PC-9 (cell line): Measurements from ENCODE around the gene GSX2. TPM values are rescaled to one million over a fixed set of nuclear protein-coding genes. Genes with fewer than 3 reads are reported as not detected.

Experiments used
- BruUV-seq: library from RNA; stranded (reverse); fragments of 400-500 nt; replicated peaks from 2 replicates; lab custom pipeline; 2021; lab: Mats Ljungman, UMichigan
- CTCF ChIA-PET: fragments of 300-600 bp; sonication (Branson Sonifier 250); formaldehyde crosslinking; loops from one replicate; lab custom pipeline; 2022; ENCODE audit warnings: antibody characterized with exemption; lab: Charles Lee
- POLR2A ChIA-PET: fragments of 300-600 bp; sonication (Branson Sonifier 250); formaldehyde crosslinking; loops from one replicate; lab custom pipeline; 2022; ENCODE audit warnings: antibody characterized with exemption; ENCODE audit not compliant: unreplicated experiment; lab: Charles Lee
- DNase-seq, 2 experiments: peaks; one replicate each; pipeline versions ENCODE4 v3.0.0 to v3.0.0-alpha.2; 2015 to 2022; ENCODE audit warnings: mixed read lengths in 1 of 2
- H2AFZ ChIP-seq: fragments of 200-600 bp; sonication (generic); 2 replicates; pipeline ENCODE4 v1.8.1; 2017; ENCODE audit warnings: antibody characterized with exemption
- H3F3A ChIP-seq: fragments of 200-600 bp; sonication (generic); 2 replicates; pipeline ENCODE4 v1.8.1; 2017; ENCODE audit warnings: antibody characterized with exemption, mild to moderate bottlenecking, low read depth; ENCODE audit not compliant: insufficient read depth
- H3K27ac ChIP-seq: fragments of 200-600 bp; sonication (generic); 2 replicates; pipeline ENCODE4 v1.6.1; 2016; ENCODE audit warnings: mixed run types
- H3K27me3 ChIP-seq: fragments of 200-600 bp; sonication (generic); 2 replicates; pipeline ENCODE4 v1.6.1; 2016; ENCODE audit warnings: low read depth, mixed run types; ENCODE audit not compliant: insufficient read depth
- H3K36me3 ChIP-seq: fragments of 200-600 bp; sonication (generic); 2 replicates; pipeline ENCODE4 v1.6.1; 2016; ENCODE audit warnings: low read depth, mixed run types
- H3K4me1 ChIP-seq: fragments of 200-600 bp; sonication (generic); replicated peaks from 2 replicates; pipeline ENCODE4 v1.6.1; 2016; ENCODE audit warnings: mixed run types; ENCODE audit not compliant: insufficient read depth
- H3K4me2 ChIP-seq: fragments of 200-600 bp; sonication (generic); 2 replicates; pipeline ENCODE4 v1.6.1; 2017; ENCODE audit warnings: mixed run types
- H3K4me3 ChIP-seq: fragments of 200-600 bp; sonication (generic); 2 replicates; pipeline ENCODE4 v1.6.1; 2016; ENCODE audit warnings: mixed run types
- H3K79me2 ChIP-seq: fragments of 200-600 bp; sonication (generic); 2 replicates; pipeline ENCODE4 v1.6.1; 2017; ENCODE audit warnings: low read depth, mixed run types
- H3K9me2 ChIP-seq: fragments of 200-600 bp; sonication (generic); 2 replicates; pipeline ENCODE4 v1.8.1; 2017; ENCODE audit warnings: mild to moderate bottlenecking; ENCODE audit not compliant: insufficient read depth
- H3K9me3 ChIP-seq: fragments of 200-600 bp; sonication (generic); 2 replicates; pipeline ENCODE4 v1.8.1; 2016; ENCODE audit warnings: low read depth; ENCODE audit not compliant: insufficient read depth
- H4K20me1 ChIP-seq: fragments of 200-600 bp; sonication (generic); 2 replicates; pipeline ENCODE4 v1.8.1; 2017; ENCODE audit not compliant: insufficient read depth
- CTCF ChIP-seq: fragments of 200-600 bp; sonication (generic); conservative IDR thresholded peaks from 2 replicates; pipeline ENCODE4 v1.6.1; 2017; ENCODE audit warnings: mixed run types, antibody characterized with exemption, mild to moderate bottlenecking, moderate library complexity
- EZH2 ChIP-seq: fragments of 200-600 bp; sonication (generic); IDR thresholded peaks from 2 replicates; pipeline ENCODE4 v1.8.0; 2017; ENCODE audit warnings: antibody characterized with exemption, low read depth
- intact Hi-C: fragments of 100-400 bp; cut with micrococcal nuclease; formaldehyde crosslinking; loops from one replicate; pipeline ENCODE4 v1.10.0; 2022; ENCODE audit not compliant: unreplicated experiment
- total RNA-seq: library from RNA; stranded (reverse); gene quantifications from 2 replicates; pipeline ENCODE4 v1.2.3, GENCODE V29; 2021

GSX2 gene
- total RNA-seq, 1 experiment from 2014 or later = not detected

- Histone ChIP-seq H3K27ac (no peak overlapping the region), H3K4me2 (no peak overlapping the region), H3K9me2 (no peaks in the 10 kb centered on the region), H3K9me3 (no peaks in the 10 kb centered on the region), H3F3A (no peaks in the 10 kb centered on the region), H3K4me3 (no peak overlapping the region), H3K27me3 (no peaks in the 10 kb centered on the region), H3K79me2 (no peaks in the 10 kb centered on the region), H3K36me3 (no peaks in the 10 kb centered on the region), H3K4me1 (no peaks in the 10 kb centered on the region), H4K20me1 (no peaks in the 10 kb centered on the region), H2AFZ (no peak overlapping the region)
- no TSS peak for BruUV-seq
- no peak for DNase-seq
- TF ChIP-seq CTCF (no peak), EZH2 (no peak)
- POLR2A ChIA-PET = no interaction called here
- CTCF ChIA-PET = interaction anchor here (0.6 kb wide), 1 partner anchor 25 kb away, joined by 8 read pairs; no protein-coding TSS in a partner anchor
- intact Hi-C loops = no loop called here
Observed at GRCh38 chr4:54146139-54146538, 46.2 kb downstream of the GSX2 start.

- Histone ChIP-seq H2AFZ (no peak overlapping the region), H3K4me1 (no peaks in the 10 kb centered on the region), H3K27ac (no peak overlapping the region), H3K36me3 (no peaks in the 10 kb centered on the region), H3K9me3 (no peaks in the 10 kb centered on the region), H3K4me3 (no peak overlapping the region), H3K79me2 (no peaks in the 10 kb centered on the region), H3K9me2 (no peaks in the 10 kb centered on the region), H3F3A (no peaks in the 10 kb centered on the region), H3K4me2 (no peak overlapping the region), H3K27me3 (no peaks in the 10 kb centered on the region), H4K20me1 (no peaks in the 10 kb centered on the region)
- ChIA-PET CTCF (no interaction called here), POLR2A (no interaction called here)
- TF ChIP-seq CTCF = no peak
- no peak for TF ChIP-seq EZH2
- BruUV-seq = no TSS peak
- intact Hi-C loops = no loop called here
- DNase-seq = no peak
Observed at GRCh38 chr4:54149323-54149722, 49.4 kb downstream of the GSX2 start.

Other genes with a start within 250 kb of the GSX2 start
- 8.7 and 12.1 TPM in 2 replicates for gene CHIC2, start 35.6 kb upstream of the GSX2 start, total RNA-seq
- not detected in 2 replicates for gene PDGFRA, start 129.1 kb downstream of the GSX2 start, total RNA-seq